Iris pigment epithelial cell (primary cell): Measurements from ENCODE around the gene GCHFR.

Experiments
- DNase-seq: peaks from one replicate; pipeline ENCODE4 v3.0.0-alpha.2; 2011; ENCODE audit warnings: low read depth

GCHFR gene

DNA sequence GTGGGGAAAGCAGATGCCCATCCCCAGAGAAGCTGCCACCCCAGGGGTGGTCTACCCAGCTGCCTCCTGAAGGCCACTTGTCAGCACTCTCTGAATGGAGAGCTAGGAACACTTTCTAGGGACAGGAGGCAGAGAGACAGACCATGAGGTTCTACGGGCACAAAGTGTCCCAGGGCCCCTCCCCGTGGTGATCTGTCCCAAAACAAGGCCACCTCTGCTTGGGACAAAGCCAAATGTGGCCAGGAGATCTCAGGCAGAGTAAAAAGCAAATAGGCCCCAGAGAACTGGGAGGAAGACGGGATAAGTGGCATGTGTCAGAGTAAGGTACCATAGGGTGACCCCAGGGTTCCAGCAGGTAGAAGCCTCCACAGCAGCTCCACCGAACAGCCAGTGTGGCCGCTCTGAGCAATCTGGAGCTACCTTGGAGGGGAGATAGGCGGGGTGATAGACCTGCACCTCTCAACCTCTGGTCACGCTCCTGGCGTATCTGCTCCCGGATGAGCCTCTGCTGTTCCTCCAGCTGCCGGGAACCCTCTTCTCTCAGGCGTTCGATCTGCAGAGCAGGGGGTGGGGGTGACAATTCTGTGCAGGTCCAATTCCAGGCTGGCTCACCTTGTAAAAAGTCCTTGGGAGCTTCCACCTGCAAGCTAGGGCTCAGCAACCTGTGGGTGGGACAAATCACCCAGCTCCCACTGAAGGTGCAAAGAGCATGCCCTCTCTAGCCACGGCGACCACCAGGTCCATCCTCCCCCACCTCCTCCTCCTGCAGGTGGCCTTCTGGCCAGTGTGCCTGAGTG lies 12.1 kb downstream of the GCHFR start:
- DNase-seq: no peak

DNA sequence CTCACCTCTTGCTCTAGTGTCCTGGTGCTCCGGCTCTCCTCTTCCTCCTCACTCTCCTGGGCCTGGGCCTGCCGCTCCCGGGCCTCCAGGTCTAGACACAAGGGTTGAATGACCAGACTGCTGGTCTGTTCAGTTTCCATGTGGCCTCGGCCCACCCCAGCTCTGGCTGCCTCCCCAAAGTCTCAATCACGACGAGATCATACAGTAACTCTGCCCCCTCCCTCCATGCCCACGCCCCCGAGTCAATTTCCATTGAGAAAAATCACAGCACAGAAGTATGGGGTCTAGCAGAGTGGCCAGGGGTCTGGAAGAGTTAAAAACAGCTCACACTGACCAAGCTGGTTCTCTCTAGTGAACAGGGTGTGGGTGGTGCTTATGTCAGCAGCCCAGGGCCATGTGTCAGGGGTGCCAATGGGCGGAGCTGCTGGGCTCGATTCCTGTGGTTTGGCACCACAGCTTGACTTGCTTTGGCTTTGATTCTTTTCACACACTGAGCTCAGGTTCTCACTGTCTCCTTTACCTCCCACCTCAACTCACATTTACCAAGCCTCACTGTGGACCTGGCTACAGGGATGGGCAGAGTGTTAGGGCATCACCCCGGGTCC lies 12.8 kb downstream of the GCHFR start:
- peak; percentile 47 for DNase-seq

DNA sequence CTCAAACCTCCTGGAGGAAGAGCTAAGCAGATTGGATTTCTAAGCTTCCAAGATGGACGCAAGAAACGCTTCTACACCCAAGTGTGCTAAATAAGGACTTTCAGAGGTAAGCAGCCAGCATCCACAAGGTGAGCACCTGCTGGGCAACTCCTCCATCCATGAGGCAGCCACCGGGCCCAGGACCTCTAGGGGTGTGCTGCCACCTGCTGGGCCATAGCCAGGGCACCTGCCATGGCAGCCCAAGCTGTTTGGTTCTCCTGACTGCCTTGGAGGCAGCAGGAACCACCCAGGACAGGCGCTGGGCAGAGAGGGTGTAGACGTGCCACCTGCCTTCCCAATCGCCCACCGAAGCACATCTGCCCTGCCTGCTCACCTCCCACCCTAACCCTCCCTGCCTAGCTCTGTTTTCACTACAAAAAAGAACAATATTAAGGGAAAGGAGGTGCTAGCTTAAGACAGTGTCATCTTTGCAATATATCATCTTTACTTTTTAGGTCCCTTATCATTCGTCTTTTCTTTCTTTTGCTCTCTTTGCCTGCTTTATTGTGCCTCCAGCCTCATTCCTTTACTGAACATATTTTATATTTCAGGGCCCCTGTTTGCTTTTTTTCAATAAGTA lies 18.9 kb downstream of the GCHFR start:
- peak; percentile 22 for DNase-seq

DNA sequence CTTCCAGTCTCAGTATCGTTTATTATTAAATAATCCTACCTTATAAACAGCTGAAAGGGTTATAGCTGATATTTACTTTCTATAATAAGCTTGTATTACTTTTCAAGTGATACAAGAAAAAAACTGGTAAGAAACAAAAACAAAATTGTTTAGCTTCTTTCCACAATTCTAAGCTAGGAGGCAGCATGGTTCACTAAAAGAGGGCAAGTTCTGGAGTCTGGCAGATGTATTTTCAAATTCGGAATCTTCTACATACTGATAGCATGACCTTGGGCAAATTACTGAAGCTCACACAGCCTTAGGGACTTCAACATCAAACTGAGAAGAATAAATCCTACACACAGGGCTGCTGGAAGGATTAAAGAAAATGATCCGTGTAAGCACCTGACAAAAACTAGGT lies 21.3 kb downstream of the GCHFR start:
- DNase-seq: no peak

DNA sequence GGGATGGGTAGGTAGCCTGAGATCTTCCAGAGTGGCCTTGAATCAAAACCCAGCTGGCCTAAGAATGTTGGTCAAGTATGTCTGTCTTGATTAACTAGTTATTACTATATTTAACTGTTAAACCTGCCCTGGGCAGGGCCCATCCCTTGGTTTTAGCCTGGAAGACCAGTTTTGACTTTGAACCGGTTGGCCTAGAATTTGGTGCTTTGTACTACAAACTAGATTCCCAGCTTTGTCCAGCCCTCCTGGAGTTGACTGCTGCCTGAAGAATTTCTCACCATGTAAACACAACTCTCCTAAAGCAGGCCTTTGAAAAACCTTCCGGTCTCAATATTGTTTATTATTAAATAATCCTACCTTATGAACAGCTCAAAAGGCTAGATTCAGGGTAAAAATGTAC lies 21.9 kb downstream of the GCHFR start:
- DNase-seq: no peak

DNA sequence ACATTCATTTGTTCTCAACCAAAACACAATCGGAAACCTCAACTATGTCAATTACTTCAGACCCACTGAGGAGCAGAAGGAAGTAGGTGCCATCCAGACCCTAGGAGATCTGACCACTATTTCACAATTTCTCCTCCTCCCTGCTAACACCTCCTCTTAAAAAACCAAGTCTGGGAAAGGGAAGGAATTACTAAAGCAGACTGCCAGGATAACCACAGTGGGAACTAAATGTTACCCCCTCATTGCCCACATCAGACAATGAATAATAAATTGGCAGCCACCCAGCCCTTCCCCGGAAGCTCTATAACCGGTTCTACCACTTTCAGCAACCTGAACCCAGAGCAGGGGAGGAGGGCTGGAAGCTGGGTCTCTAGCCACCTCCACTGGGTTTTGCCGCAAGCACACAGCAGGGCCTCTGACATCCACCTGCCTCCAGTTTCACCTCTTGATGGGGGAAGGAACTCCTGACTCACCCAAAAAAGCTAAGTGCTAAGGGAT lies 23.5 kb downstream of the GCHFR start:
- DNase-seq: peak; percentile 80

DNA sequence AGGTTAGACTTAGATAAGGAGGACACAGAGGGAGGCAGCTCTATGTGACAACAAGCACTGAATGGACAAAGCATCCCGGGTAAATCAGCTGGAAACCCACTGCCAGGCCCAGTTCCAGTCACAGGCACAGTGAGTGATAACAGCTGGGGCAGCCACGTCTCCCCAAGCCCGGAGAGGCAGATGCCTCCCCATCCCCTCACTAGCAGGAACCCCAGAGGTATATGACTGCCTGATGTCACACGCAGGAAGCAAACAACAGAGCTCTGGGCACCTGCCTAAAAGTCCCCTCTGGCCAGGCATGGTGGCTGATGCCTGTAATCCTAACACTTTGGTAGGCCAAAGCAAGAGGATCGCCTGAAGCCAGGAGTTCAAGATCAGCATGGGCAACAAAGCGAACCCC lies 24.1 kb downstream of the GCHFR start:
- no peak for DNase-seq

DNA sequence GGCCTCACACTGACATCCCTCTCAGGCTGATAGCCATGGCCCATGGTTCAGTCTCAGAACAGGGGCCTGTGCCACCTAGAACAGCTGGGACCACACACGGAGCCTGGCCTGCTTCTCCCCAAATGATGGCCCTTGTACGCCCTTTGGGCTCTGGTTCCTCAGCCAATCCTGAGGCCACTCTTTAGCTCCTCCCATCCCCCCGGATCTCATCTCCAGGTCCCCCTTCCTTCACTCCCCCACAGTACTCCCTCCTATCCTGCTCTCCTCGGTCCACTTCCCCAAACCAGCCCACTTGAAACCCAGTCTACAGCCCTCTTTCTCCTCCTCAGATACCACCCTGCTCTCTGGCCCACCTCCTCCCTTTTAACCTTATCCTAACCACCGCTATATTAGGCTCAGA lies 25.3 kb downstream of the GCHFR start:
- DNase-seq: no peak

DNA sequence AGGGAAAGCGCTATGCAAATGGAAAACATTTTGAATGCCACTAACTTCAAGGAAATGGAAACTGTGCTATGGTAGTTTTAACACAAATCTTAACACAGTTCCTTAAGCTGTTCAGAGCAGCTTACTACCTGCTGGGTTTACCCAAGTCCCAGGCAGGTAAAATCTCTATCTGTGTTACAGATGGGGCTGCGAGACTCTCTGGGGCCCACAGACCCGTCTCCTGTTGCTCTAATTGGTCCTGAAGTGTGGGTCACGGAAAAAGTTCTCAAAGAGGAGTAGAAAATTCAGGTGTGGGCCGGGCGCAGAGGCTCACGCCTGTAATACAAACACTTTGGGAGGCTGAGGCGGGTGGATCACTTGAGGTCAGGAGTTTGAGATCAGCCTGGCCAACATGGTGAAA lies 26.1 kb downstream of the GCHFR start:
- DNase-seq: no peak

DNA sequence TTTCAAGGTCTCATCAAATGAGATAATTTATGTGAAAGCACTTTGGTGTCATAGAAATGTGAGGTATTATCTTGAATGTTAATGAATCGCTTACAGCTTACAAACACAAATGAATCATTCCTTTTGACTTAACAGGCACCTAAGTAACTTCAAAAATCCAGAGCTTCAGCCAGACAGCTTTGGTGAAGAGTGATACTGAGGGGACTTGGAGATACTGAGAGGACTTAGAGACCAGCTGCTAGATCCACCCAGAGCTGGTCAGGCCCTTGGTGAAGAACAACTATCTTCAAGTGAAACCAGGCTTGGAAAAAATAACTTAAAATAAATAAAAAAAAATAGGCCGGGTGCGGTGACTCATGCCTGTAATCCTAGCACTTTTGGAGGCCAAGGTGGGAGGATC lies 26.9 kb downstream of the GCHFR start:
- peak; percentile 60 for DNase-seq

DNA sequence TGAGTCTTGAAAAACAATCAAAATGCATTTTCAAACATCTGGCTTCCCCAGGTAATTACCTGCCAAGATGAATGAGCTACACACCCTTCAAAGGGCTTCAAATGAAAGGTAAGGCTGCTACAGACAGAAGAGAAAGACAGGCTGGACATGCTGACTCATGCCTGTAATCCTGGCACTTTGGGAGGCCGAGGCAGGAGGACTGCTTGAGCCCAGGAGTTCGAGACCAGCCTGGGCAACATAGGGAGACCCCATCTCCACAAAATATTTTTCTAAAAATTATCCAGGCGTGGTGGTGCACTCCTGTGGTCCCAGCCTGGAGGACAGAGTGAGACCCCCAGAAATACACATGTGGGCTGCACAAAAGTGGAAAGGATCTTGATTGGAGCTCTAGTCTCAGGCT lies 28.5 kb downstream of the GCHFR start:
- no peak for DNase-seq

DNA sequence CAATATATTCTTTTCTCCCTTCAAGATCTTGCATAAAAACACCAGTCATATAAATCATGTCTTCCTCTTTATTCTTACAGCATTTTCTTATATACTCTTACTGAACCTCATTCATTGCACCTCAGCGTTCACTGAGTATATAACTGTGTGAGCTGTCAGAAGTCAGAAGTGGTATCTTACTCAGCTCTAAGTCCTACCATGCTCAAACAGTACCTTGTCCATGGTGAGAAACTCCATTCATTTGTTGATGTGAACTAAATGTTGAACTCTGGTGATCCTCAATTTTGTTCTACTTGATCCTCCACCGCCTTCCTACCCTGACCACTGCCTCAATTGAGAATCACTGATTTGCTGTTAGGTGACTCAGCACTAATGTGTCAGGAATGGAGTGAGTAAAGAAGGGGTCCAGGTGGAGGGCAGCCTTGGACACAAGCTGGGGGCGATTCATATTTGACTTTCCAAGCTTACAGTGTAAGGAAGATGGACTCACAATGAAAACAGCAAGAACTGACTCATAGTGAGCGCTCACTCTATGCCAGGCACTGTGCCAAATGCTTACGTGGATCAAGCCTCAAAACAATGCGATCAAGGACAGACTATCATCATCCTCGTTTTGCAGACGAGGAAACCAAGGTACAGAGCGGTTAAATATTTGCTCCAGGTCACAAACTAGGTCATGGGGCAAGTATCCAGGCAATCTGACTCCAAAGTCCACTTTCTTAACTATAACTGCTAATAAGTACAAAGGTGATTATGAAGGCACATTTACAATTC lies 29.5 kb downstream of the GCHFR start:
- peak; percentile 98 for DNase-seq

DNA sequence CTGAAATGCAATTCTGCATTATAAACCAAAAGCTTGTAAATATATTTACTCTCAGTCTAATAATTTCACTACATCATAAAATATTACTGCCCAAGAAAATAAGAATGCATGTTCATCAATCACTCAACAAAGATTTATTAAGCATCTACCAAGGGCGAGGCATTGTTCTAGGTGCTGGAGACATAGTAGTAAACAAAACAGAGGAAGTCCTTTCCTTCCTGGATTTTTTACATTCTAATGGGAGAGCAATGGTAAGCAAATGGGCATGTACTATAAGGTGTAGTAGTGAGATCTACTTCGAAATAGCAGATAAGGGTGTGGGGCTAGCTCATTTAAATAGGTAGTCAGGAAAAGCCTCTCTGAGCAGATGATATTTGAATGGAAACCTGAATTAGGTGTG lies 32.2 kb downstream of the GCHFR start:
- DNase-seq: no peak

DNA sequence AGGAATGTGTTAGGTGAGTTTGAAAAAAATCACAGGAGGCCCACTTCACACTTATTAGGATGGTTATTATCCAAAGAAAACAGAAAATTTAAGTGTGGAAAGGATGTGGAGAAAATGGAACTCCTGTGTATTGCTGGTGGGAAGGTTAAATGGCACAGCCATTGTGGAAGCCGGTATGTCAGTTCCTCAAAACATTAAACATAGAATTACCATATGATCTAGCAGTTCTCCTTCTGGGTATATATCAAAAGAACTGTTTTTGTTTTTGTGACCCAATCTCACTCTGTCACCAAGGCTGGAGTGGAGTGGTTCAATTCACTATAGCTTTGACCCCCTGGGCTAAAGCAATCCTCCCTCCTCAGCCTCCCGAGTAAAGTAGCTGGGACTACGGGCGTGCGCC lies 32.6 kb downstream of the GCHFR start:
- no peak for DNase-seq

DNA sequence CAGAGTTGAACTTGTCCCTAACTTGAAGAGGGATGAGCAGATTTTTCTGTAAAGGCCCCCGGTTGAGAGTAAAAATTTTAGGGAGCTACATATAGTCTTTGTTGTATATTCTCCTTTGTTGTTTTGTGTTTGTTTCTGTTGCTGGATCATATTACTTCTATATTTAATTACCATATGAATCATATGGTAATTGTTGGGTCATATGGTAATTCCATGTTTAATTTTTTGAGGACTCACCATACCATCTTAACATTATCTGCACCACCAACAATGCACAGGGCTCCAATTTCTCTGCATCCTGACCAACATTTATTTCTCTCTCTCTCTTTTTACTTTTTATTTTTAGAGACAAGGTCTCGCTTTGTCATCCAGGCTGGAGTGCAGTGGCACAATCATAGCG lies 35.7 kb downstream of the GCHFR start:
- DNase-seq: no peak

DNA sequence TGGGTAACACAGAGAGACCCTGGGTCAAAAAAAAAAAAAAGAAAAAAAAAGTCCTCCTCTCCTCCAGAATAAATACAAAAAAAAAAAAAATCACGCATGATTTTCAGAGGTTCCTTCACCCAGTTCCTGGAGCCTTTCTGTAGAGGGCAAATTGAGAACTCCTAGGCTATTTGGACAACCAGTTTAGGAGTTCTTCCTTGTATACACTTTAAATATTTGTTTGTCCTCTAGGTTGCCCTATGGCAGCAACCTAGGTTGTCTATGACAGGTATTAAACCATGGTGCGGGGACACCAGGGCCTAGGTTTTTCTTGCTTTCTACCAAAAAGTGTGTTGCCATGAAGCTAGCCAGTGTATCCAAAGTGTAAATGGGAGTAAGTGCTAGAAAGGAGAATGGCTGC lies 39.2 kb downstream of the GCHFR start:
- no peak for DNase-seq

DNA sequence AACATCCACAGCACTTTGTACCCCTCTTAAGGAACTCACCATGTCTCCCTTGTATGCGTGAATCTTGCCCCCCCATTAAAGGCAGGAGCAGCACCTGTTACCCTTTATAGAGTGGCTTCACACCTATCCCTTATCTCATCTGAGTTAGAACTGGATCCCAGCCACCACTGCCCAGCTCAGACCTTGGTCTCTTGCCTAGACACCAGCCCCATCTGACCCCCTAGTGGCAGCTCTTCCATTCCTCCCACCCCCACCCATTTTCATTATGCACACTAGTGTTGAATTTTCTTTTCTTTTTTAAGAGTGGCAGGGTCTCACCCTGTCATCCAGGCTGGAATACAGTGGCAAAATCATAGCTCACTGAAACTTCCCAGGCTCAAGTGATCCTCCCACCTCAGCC lies 39.8 kb downstream of the GCHFR start:
- no peak for DNase-seq

DNA sequence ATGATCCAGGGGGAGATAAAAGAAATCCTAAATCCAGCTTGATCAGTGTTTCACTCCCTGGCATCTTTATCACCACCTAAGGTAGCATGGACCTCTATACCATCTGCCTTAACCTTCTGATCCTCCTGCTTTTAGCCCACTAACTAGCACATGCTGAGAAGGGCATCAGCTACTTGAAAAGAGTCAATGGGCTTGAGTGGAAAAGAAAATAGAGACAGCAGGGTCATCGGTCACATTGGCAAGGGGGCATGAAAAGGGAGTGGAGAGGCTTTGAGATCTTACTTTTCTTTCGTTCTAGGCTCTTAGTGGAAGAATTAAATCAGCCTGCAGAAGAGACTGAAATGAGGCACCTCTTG lies 42.8 kb downstream of the GCHFR start:
- DNase-seq: no peak

DNA sequence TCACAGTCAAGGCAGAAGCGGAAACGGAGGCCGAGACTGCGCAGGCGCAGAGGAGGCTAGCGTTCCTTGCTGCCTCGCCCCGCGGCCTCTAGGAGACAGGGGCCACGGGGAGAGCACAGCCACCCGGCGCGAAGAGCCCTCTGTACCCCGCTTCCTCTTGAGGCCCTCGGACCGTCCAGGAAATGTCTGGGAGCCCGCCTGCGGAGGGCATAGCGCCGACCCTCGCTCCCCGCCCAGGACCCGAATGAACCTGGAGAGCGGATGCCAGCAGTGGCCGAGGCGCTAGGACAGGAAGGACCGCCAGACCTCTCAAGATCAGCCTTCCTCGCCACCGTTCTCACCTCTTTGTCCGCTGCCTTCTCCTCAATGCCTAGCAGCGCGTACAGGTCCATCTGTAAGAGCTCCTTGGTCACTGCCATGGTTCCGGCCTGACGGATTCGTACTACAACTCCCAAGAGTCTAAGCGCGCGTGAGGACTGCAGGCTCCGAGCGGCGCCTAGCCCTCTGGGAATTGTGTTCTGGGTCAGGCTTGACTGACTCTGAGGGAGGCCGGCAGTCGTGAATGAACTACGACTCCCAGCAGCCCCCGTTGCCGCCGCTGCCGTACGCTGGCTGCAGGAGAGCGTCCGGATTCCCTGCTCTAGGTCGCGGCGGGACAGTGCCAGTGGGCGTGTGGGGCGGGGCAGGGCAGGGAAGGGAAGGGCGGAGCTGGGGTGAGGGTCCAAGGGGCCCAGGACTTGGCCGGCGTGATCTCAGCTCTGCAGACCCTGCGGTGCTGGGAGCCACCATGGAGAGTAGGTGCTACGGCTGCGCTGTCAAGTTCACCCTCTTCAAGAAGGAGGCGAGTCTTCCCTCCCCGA lies 43.4 kb downstream of the GCHFR start, which contains the start of the genes DNAJC17 and ZFYVE19:
Gene DNAJC17, minus strand, starts transcription at position 446 of the 860 bp plus-strand sequence. Its CDS starts 27 bp downstream, at position 419.
Gene ZFYVE19, plus strand, starts transcription at position 62 of the 860 bp plus-strand sequence. Its CDS starts 501 bp downstream, at position 563.
- peak; percentile 99 for DNase-seq

DNA sequence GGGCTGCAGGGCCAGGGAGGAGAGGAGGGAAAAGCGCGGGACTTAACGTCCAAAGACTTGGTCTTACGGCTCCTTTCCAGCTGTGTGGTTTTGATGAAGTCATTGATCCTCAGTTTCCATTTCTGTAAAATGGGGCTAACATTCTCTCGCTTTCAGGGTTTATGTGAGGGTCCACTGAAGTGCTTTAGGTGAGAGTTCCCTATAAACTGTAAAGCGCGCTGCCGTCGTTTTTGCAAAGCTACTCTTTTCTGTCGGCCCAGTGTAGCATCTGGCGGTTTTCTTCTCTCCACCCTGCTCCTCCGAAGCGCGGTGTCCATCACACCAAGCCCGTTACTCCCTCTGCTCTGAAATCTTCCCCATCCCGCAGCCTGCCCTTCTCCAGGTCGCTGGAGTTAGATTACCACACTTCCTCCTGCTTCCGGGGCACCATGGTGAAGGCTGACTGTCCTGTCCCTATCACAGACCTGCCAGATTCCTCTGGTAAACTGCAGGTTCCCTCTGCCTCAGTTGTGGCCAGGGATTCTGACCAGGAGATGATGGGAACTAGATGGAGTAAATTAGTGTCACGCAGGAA lies 44.1 kb downstream of the GCHFR start:
- no peak for DNase-seq

DNA sequence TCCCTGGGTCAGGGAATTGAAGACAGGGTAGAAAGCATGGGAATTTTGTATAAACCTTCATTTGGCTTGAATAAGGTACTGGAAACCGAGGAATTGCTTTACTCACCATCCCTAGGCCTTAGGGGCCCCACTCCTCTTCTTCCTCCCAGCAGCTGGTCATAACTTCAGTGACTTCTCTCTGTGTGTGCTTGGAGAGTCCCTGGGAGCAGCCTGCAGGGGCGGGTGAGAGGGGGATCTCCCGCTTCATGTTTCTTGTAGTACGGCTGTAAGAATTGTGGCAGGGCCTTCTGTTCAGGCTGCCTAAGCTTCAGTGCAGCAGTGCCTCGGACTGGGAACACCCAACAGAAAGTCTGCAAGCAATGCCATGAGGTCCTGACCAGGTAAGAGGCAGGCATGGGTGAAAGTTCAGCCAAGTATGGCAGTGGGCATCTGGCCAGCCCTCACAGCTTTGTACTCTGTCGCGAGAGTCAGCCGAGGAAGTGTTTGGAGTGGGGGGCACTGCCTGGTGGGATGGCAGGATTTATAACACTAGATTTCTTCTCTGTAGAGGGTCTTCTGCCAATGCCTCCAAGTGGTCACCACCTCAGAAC lies 45.1 kb downstream of the GCHFR start:
- DNase-seq: no peak
